Activated CD4-positive, CD25-positive, alpha-beta regulatory T cell treated with anti-CD3 and anti-CD28 coated beads, Interleukin-2, amount 50 U/mL, for 72 hours (primary cell): Measurements from ENCODE around the gene RNF113B.

Source experiments
- DNase-seq: peaks from one replicate; pipeline ENCODE4 v3.0.0; 2021

The RNF113B gene

DNA sequence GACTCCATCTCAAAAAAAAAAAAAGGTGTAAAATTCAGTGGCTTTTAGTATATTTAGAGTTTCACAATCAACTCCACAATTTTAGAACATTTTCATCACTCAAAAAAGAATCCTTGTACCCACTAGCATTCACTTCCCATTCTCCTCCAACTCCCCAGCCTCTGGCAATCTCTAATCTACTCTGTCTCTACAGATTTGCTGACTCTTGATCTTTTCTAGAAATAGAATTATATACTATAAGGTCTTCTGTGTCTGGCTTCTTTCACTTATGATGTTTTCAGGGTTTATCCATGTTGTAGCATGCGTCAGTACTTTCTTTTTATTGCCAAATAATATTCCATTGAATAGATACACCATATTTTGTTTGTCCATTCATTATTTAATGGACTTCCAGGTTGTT, 42.2 kb downstream of the RNF113B start:
- DNase-seq, result no peak

DNA sequence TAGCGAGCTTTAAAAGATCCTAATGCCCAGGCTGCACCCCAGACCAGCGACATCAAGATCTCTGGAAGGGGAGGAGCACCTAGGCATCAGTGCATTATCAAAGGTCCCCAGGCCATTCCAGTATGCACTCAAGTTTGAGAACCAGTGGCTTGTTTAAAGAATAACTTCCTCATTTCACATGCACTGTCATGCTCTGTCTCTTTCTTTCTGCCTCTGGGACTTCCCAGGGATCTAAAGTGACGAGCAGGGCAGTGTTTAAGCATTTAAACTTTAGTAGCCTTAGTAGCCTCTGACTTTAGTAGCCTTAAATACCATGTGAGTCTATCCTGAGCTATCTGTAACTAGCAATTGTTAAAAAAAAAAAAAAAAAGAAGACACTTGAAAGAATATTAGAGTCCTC, 43.1 kb downstream of the RNF113B start:
- DNase-seq, result no peak

DNA sequence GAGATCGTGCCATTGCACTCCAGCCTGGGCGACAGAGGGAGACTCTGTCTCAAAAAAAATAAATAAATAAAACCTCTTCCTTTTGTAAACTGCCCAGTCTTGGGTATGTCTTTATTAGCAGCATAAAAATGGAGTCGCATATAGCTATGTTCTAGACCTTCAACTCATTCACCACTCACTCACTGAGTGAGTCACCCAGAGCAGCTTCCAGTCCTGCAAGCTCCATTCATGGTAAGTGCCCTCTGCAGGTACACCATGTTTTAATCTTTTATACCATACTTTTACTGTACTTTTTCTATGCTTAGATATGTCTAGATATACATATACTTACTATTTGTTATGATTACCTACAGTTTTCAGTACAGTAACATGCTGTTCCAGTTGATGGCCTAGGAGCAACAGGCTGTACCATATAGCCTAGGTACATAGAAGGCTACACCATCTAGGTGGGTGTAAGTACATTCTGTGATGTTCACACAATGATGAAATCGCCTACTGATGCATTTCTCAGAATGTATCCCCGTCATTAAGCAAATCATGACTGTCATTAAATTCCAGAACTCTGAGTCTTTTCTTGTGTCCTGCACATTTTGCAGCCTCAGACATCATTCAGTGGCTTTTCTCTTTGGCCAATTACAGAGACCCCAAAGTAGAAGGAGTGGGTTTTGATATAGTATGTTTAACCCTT, 47.9 kb downstream of the RNF113B start:
- DNase-seq, result no peak
